Measurements from ENCODE around the gene KRT79. TPM values are rescaled to one million over a fixed set of nuclear protein-coding genes. Genes with fewer than 3 reads are reported as not detected.

The KRT79 gene
- total RNA-seq, 1 experiment from 2014 or later = not detected

GRCh38 chr12:52867642-52868041 lies 33.5 kb upstream of the KRT79 start:
- TF ChIP-seq SIN3A (IDR thresholded peaks at IDR 0.05; ENCODE audit: borderline replicate concordance, insufficient read depth, low read depth, low read length) (no peak), POLR2AphosphoS5 (IDR thresholded peaks at IDR 0.05; ENCODE audit: low read depth, low read length) (no peak), CTCF (IDR thresholded peaks at IDR 0.05) (no peak), TCF7L2 (IDR thresholded peaks at IDR 0.05; ENCODE audit: low read depth, low read length) (no peak), REST (IDR thresholded peaks at IDR 0.05; ENCODE audit: insufficient read depth in 1 of 2, low read depth in 2 of 2, low read length in 1 of 2) (no peak)
- POLR2A ChIA-PET = interaction anchor here (0.6 kb wide), 1 partner anchor 713 kb away, joined by 7 read pairs; no protein-coding TSS in a partner anchor
- Histone ChIP-seq H3K36me3 (ENCODE audit: control insufficient read depth, insufficient read depth, low read length) (no peaks in the 10 kb centered on the region), H3K9me3 (ENCODE audit: control insufficient read depth, insufficient read depth, low read depth, low read length) (no peaks in the 10 kb centered on the region), H3K27me3 (ENCODE audit: control insufficient read depth, insufficient read depth, low read length) (no peaks in the 10 kb centered on the region), H3K4me3 (ENCODE audit: low read depth in 2 of 2, low read length in 2 of 2) (no peak overlapping the region), H3K4me1 (ENCODE audit: control insufficient read depth, insufficient read depth, low read length) (peaks cover 16% of the 10 kb centered on the region), H3K27ac (ENCODE audit: low read length) (no peak overlapping the region)
- CTCF ChIA-PET = interaction anchor here (0.6 to 0.9 kb wide), 4 partner anchors 12 to 789 kb away, joined by 3 to 4 read pairs (median 3); no protein-coding TSS in a partner anchor
- DNase-seq (ENCODE audit: low read depth, low spot score) (no peak), ATAC-seq (no peak)
- in situ Hi-C loops (cut with HindIII; ENCODE audit: low pct_unique_long_range_greater_than_20kb, low sequenced_read_pairs) = no loop called here
- intact Hi-C loops (cut with micrococcal nuclease; ENCODE audit: unreplicated experiment) = no loop called here
- no TSS peak for BruUV-seq (replicated peaks)

GRCh38 chr12:52867152-52867551 lies 33.0 kb upstream of the KRT79 start:
- no peaks in the 10 kb centered on the region for H3K9me3 ChIP-seq (ENCODE audit: control insufficient read depth, insufficient read depth, low read depth, low read length)
- peaks cover 16% of the 10 kb centered on the region for H3K4me1 ChIP-seq (ENCODE audit: control insufficient read depth, insufficient read depth, low read length)
- no peak overlapping the region for H3K27ac ChIP-seq (ENCODE audit: low read length)
- no peak overlapping the region for H3K4me3 ChIP-seq (ENCODE audit: low read depth in 2 of 2, low read length in 2 of 2)
- intact Hi-C loops (cut with micrococcal nuclease; ENCODE audit: unreplicated experiment) = no loop called here
- no peak for ATAC-seq
- no peaks in the 10 kb centered on the region for H3K27me3 ChIP-seq (ENCODE audit: control insufficient read depth, insufficient read depth, low read length)
- CTCF ChIA-PET = interaction anchor here (0.6 to 0.9 kb wide), 3 partner anchors 12 to 534 kb away, joined by 3 to 4 read pairs (median 4); no protein-coding TSS in a partner anchor
- in situ Hi-C loops (cut with HindIII; ENCODE audit: low pct_unique_long_range_greater_than_20kb, low sequenced_read_pairs) = no loop called here
- POLR2A ChIA-PET = no interaction called here
- no peak for DNase-seq (ENCODE audit: low read depth, low spot score)
- TF ChIP-seq POLR2AphosphoS5 (IDR thresholded peaks at IDR 0.05; ENCODE audit: low read depth, low read length) = no peak
- TF ChIP-seq SIN3A (IDR thresholded peaks at IDR 0.05; ENCODE audit: borderline replicate concordance, insufficient read depth, low read depth, low read length) = no peak
- TF ChIP-seq REST (IDR thresholded peaks at IDR 0.05; ENCODE audit: insufficient read depth in 1 of 2, low read depth in 2 of 2, low read length in 1 of 2) = no peak
- no peak for TF ChIP-seq CTCF (IDR thresholded peaks at IDR 0.05)
- BruUV-seq (replicated peaks) = no TSS peak
- no peaks in the 10 kb centered on the region for H3K36me3 ChIP-seq (ENCODE audit: control insufficient read depth, insufficient read depth, low read length)

Data from Panc1 (cell line).